Glutamatergic neuron (in vitro differentiated cells): ENCODE results near the gene ANO6. TPM values are rescaled to one million over a fixed set of nuclear protein-coding genes. Genes with fewer than 3 reads are reported as not detected.

Experiments
- DNase-seq: peaks from one replicate; pipeline ENCODE4 v3.0.0; 2022
- H3K27ac Mint-ChIP-seq: one replicate; pipeline ENCODE4 v1.8.0; 2020; ENCODE audit warnings: mild to moderate bottlenecking, mixed read lengths, inconsistent platforms; ENCODE audit not compliant: unreplicated experiment
- H3K27me3 Mint-ChIP-seq: one replicate; pipeline ENCODE4 v1.8.0; 2020; ENCODE audit warnings: mild to moderate bottlenecking, moderate library complexity, mixed read lengths, inconsistent platforms; ENCODE audit not compliant: unreplicated experiment
- H3K36me3 Mint-ChIP-seq: one replicate; pipeline ENCODE4 v1.8.0; 2020; ENCODE audit warnings: mild to moderate bottlenecking, mixed read lengths, inconsistent platforms; ENCODE audit not compliant: unreplicated experiment
- H3K4me1 Mint-ChIP-seq: one replicate; pipeline ENCODE4 v1.8.0; 2020; ENCODE audit warnings: mild to moderate bottlenecking, low read depth, mixed read lengths, inconsistent platforms; ENCODE audit not compliant: unreplicated experiment
- H3K4me3 Mint-ChIP-seq: one replicate; pipeline ENCODE4 v1.8.0; 2020; ENCODE audit warnings: mild to moderate bottlenecking, mixed read lengths, inconsistent platforms; ENCODE audit not compliant: unreplicated experiment
- H3K9me3 Mint-ChIP-seq: one replicate; pipeline ENCODE4 v1.8.0; 2020; ENCODE audit warnings: mild to moderate bottlenecking, moderate library complexity, mixed read lengths, inconsistent platforms; ENCODE audit not compliant: unreplicated experiment
- total RNA-seq: library from RNA; stranded (reverse); fragmentation: NEBNext Ultra II Directional; extraction: Animal tissue kit (Norgen Biotek cat#: 25700); gene quantifications from one replicate; pipeline ENCODE4 v1.2.1, GENCODE V29; 2021; ENCODE audit not compliant: unreplicated experiment
- TF ChIP-seq, protein P1 (sequence below): fragments of 200-600 bp; sonication (generic); IDR thresholded peaks from one replicate; pipeline ENCODE4 v1.5.0; 2021; ENCODE audit not compliant: partially characterized antibody, unreplicated experiment

ANO6 gene
- total RNA-seq, 1 donor from 2014 or later, result 35.9 TPM

DNA sequence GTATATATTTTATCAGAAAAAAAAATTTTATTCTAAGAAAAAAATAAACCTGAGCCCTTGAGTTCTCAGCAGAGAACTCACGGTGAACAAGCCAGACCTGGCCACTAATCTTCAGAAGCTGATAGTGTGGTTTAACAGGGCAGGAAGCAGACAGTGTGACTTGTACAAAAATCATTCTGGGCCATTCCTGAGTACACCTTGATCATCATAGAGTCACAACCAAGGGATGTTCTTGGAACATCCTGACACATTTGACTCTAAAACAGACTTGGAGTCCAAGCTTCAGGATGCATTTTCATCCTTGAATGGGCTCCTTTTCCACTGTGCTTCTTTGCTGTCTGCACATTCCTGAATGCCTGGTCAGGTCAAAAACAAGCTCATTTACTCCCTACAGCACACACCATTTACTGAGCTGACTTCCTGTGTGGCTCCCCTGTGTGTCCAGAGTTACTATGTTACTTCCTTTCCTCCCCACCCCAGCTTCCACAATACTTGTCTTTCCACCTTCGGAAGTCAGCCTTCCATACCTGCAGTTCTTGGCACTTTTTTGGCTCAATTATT is 112.0 kb downstream of the ANO6 start:
- H3K36me3 Mint-ChIP-seq, result no peaks in the 10 kb centered on the region
- H3K27ac Mint-ChIP-seq, result no peak overlapping the region
- H3K9me3 Mint-ChIP-seq, result no peaks in the 10 kb centered on the region
- no peaks in the 10 kb centered on the region for H3K27me3 Mint-ChIP-seq
- TF ChIP-seq, protein P1, sequence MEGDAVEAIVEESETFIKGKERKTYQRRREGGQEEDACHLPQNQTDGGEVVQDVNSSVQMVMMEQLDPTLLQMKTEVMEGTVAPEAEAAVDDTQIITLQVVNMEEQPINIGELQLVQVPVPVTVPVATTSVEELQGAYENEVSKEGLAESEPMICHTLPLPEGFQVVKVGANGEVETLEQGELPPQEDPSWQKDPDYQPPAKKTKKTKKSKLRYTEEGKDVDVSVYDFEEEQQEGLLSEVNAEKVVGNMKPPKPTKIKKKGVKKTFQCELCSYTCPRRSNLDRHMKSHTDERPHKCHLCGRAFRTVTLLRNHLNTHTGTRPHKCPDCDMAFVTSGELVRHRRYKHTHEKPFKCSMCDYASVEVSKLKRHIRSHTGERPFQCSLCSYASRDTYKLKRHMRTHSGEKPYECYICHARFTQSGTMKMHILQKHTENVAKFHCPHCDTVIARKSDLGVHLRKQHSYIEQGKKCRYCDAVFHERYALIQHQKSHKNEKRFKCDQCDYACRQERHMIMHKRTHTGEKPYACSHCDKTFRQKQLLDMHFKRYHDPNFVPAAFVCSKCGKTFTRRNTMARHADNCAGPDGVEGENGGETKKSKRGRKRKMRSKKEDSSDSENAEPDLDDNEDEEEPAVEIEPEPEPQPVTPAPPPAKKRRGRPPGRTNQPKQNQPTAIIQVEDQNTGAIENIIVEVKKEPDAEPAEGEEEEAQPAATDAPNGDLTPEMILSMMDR, result no peak
- H3K4me3 Mint-ChIP-seq, result no peak overlapping the region
- DNase-seq, result no peak
- peaks cover 4% of the 10 kb centered on the region for H3K4me1 Mint-ChIP-seq

GRCh38 chr12:45329238-45329637 is 113.3 kb downstream of the ANO6 start:
- TF ChIP-seq, protein P1, result no peak
- H3K4me1 Mint-ChIP-seq, result peaks cover 4% of the 10 kb centered on the region
- H3K4me3 Mint-ChIP-seq, result no peak overlapping the region

GRCh38 chr12:45329702-45330101 is 113.8 kb downstream of the ANO6 start:
- peaks cover 4% of the 10 kb centered on the region for H3K4me1 Mint-ChIP-seq
- TF ChIP-seq, protein P1, result no peak
- no peak overlapping the region for H3K27ac Mint-ChIP-seq
- no peaks in the 10 kb centered on the region for H3K36me3 Mint-ChIP-seq
- H3K4me3 Mint-ChIP-seq, result no peak overlapping the region
- H3K9me3 Mint-ChIP-seq, result no peaks in the 10 kb centered on the region
- DNase-seq, result no peak
- no peaks in the 10 kb centered on the region for H3K27me3 Mint-ChIP-seq

More at GRCh38 chr12:45329238-45329637, 113.3 kb downstream of the ANO6 start:
- H3K27ac Mint-ChIP-seq, result no peak overlapping the region
- H3K9me3 Mint-ChIP-seq, result no peaks in the 10 kb centered on the region
- H3K27me3 Mint-ChIP-seq, result no peaks in the 10 kb centered on the region
- no peaks in the 10 kb centered on the region for H3K36me3 Mint-ChIP-seq
- DNase-seq, result no peak

GRCh38 chr12:45331552-45331951 is 115.7 kb downstream of the ANO6 start:
- no peak overlapping the region for H3K27ac Mint-ChIP-seq
- peaks cover 3% of the 10 kb centered on the region for H3K4me1 Mint-ChIP-seq
- H3K9me3 Mint-ChIP-seq, result no peaks in the 10 kb centered on the region
- H3K4me3 Mint-ChIP-seq, result no peak overlapping the region
- TF ChIP-seq, protein P1, result no peak
- no peak for DNase-seq
- no peaks in the 10 kb centered on the region for H3K36me3 Mint-ChIP-seq
- H3K27me3 Mint-ChIP-seq, result no peaks in the 10 kb centered on the region

DNA sequence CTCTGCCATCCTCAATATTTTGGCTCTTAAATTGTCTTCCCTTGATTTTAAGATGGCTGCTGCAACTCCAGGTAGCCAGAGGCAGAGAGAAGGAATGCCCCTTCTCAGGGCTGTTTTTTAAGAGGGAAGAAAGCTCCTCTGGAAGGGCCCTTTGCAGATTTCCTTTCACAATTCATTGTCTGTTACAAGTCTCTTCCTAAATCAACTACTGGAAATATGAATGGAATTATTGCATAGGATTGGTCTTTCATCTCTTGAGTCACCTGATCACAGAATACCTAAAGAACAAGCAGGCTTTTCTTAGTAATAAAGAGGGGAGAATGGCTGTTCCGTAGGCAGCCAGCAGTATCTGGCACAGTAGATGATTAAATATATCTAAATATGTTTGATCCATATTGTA is 118.5 kb downstream of the ANO6 start:
- TF ChIP-seq, protein P1, result no peak
- no peak overlapping the region for H3K4me3 Mint-ChIP-seq
- H3K9me3 Mint-ChIP-seq, result no peaks in the 10 kb centered on the region
- no peaks in the 10 kb centered on the region for H3K36me3 Mint-ChIP-seq
- H3K27me3 Mint-ChIP-seq, result peaks cover 2% of the 10 kb centered on the region
- no peaks in the 10 kb centered on the region for H3K4me1 Mint-ChIP-seq
- no peak for DNase-seq
- no peak overlapping the region for H3K27ac Mint-ChIP-seq
